HEK293 (cell line): ENCODE results near the gene PLCD4.

Source experiments
- CTCF ChIA-PET: fragments of 350-600 bp; formaldehyde crosslinking; extraction: SDS; loops from one replicate; lab custom pipeline; 2021; ENCODE audit warnings: antibody characterized with exemption; lab: Yijun Ruan, JAX
- POLR2A ChIA-PET: fragments of 300-600 bp; formaldehyde crosslinking; extraction: SDS; loops from one replicate; lab custom pipeline; 2020; ENCODE audit warnings: antibody characterized with exemption, inconsistent platforms; lab: Yijun Ruan, JAX
- H3K27ac ChIP-seq: fragments of 200-500 bp; sonication (Bioruptor generic); 2 replicates; pipeline ENCODE4 v1.5.1; 2014; ENCODE audit warnings: low read depth, low read length, control low read depth, inconsistent platforms; ENCODE audit errors: extremely low read depth
- H3K36me3 ChIP-seq, 2 experiments: fragments of 200-500 bp in 1 of 2; sonication (Bioruptor generic) in 1 of 2; 1 replicate in 1 of 2; 2 replicates in 1 of 2; pipeline ENCODE4 v1.5.1; 2014 to 2017; ENCODE audit warnings: inconsistent platforms in 2 of 2, low read length in 2 of 2; ENCODE audit not compliant: control insufficient read depth in 2 of 2, insufficient read depth in 1 of 2
- H3K4me1 ChIP-seq: fragments of 200-500 bp; sonication (Bioruptor generic); 2 replicates; pipeline ENCODE4 v1.5.1; 2014; ENCODE audit warnings: mild to moderate bottlenecking, low read length, inconsistent platforms; ENCODE audit not compliant: control insufficient read depth, insufficient read depth
- H3K4me3 ChIP-seq: 2 replicates; pipeline ENCODE4 v1.5.1; 2011; ENCODE audit warnings: low read depth, mild to moderate bottlenecking, control low read depth, low read length, moderate library complexity
- H3K9me3 ChIP-seq: fragments of 200-500 bp; sonication (Bioruptor generic); 2 replicates; pipeline ENCODE4 v1.5.1; 2014; ENCODE audit warnings: low read depth, low read length, inconsistent platforms; ENCODE audit not compliant: control insufficient read depth, insufficient read depth
- KLF10 ChIP-seq: fragments of 450-650 bp; IDR thresholded peaks from 2 replicates; pipeline ENCODE4 v1.5.1; 2018; ENCODE audit warnings: missing biosample characterization, mild to moderate bottlenecking, missing genetic modification characterization
- MEIS1 ChIP-seq: sonication (generic); formaldehyde crosslinking; IDR thresholded peaks from 2 replicates; pipeline ENCODE4 v1.8.1; 2022; ENCODE audit warnings: missing genetic modification reagents, mild to moderate bottlenecking, borderline replicate concordance
- MYNN ChIP-seq: fragments of 450-650 bp; formaldehyde crosslinking; IDR thresholded peaks from 2 replicates; pipeline ENCODE4 v1.5.1; 2016; ENCODE audit warnings: missing biosample characterization, missing genetic modification characterization, borderline replicate concordance
- SP2 ChIP-seq: fragments of 450-650 bp; formaldehyde crosslinking; IDR thresholded peaks from 2 replicates; pipeline ENCODE4 v1.5.1; 2016; ENCODE audit warnings: missing biosample characterization, missing genetic modification characterization
- ZBTB26 ChIP-seq: fragments of 450-650 bp; formaldehyde crosslinking; optimal IDR thresholded peaks from 2 replicates; pipeline ENCODE3; 2016; ENCODE audit warnings: missing biosample characterization, mild to moderate bottlenecking, missing genetic modification characterization
- ZIC2 ChIP-seq: fragments of 450-650 bp; formaldehyde crosslinking; IDR thresholded peaks from 2 replicates; pipeline ENCODE4 v1.5.1; 2016; ENCODE audit warnings: missing biosample characterization, missing genetic modification characterization
- ZNF140 ChIP-seq: fragments of 450-650 bp; formaldehyde crosslinking; IDR thresholded peaks from 2 replicates; pipeline ENCODE4 v1.5.1; 2016; ENCODE audit warnings: missing biosample characterization, missing genetic modification characterization
- ZNF18 ChIP-seq: fragments of 450-650 bp; formaldehyde crosslinking; IDR thresholded peaks from 2 replicates; pipeline ENCODE4 v1.5.1; 2016; ENCODE audit warnings: missing biosample characterization, missing genetic modification characterization
- ZNF292 ChIP-seq: fragments of 450-650 bp; formaldehyde crosslinking; IDR thresholded peaks from 2 replicates; pipeline ENCODE4 v1.5.1; 2016; ENCODE audit warnings: low read depth, missing biosample characterization, missing genetic modification characterization, borderline replicate concordance
- ZNF391 ChIP-seq: fragments of 450-650 bp; formaldehyde crosslinking; IDR thresholded peaks from 2 replicates; pipeline ENCODE4 v1.5.1; 2016; ENCODE audit warnings: low read depth, missing biosample characterization, missing genetic modification characterization, borderline replicate concordance
- ZNF423 ChIP-seq: fragments of 450-650 bp; formaldehyde crosslinking; IDR thresholded peaks from 2 replicates; pipeline ENCODE4 v1.5.1; 2016; ENCODE audit warnings: missing biosample characterization, missing genetic modification characterization
- ZNF571 ChIP-seq: fragments of 450-650 bp; formaldehyde crosslinking; IDR thresholded peaks from 2 replicates; pipeline ENCODE4 v1.5.0; 2017; ENCODE audit warnings: missing biosample characterization, missing genetic modification characterization
- ZNF624 ChIP-seq: fragments of 450-650 bp; formaldehyde crosslinking; IDR thresholded peaks from 2 replicates; pipeline ENCODE4 v1.5.1; 2017; ENCODE audit warnings: missing biosample characterization, missing genetic modification characterization
- ZNF768 ChIP-seq: fragments of 450-650 bp; formaldehyde crosslinking; IDR thresholded peaks from 2 replicates; pipeline ENCODE4 v1.5.1; 2018; ENCODE audit warnings: missing biosample characterization, mild to moderate bottlenecking, missing genetic modification characterization
- ZNF777 ChIP-seq: fragments of 450-650 bp; formaldehyde crosslinking; IDR thresholded peaks from 2 replicates; pipeline ENCODE4 v1.5.1; 2017; ENCODE audit warnings: missing biosample characterization, missing genetic modification characterization, borderline replicate concordance
- TF ChIP-seq, protein P1 (sequence below): fragments of 450-650 bp; formaldehyde crosslinking; IDR thresholded peaks from 2 replicates; pipeline ENCODE4 v1.5.1; 2016; ENCODE audit warnings: missing biosample characterization, missing genetic modification characterization
- TF ChIP-seq, protein P2 (sequence below): fragments of 450-650 bp; formaldehyde crosslinking; IDR thresholded peaks from 2 replicates; pipeline ENCODE4 v1.5.1; 2016; ENCODE audit warnings: missing biosample characterization, missing genetic modification characterization
- TF ChIP-seq, protein P3 (sequence below): IDR thresholded peaks from 2 replicates; pipeline ENCODE4 v1.6.1; 2011; ENCODE audit warnings: mild to moderate bottlenecking, low read depth, low read length, borderline replicate concordance
- TF ChIP-seq, protein P4 (sequence below): sonication (generic); formaldehyde crosslinking; IDR thresholded peaks from 2 replicates; pipeline ENCODE4 v1.8.1; 2022; ENCODE audit warnings: mild to moderate bottlenecking, moderate library complexity, missing genetic modification reagents
- TF ChIP-seq, protein P5 (sequence below): fragments of 450-650 bp; formaldehyde crosslinking; IDR thresholded peaks from 2 replicates; pipeline ENCODE4 v1.5.1; 2016; ENCODE audit warnings: missing biosample characterization, missing genetic modification characterization

The PLCD4 gene

GRCh38 chr2:218607436-218608115 lies at the start of gene PLCD4:
PLCD4 (plus strand) TSS chr2:218607899; CDS start chr2:218615740, 7,841 bp downstream.
- TF ChIP-seq ZNF292 (no peak), ZNF18 (tag by site-specific recombination) (no peak), ZNF768 (no peak), ZBTB26 (no peak), MYNN (tag by site-specific recombination) (no peak), ZNF777 (tag by site-specific recombination) (no peak), ZNF140 (tag by site-specific recombination) (no peak)
- TF ChIP-seq, protein P1, sequence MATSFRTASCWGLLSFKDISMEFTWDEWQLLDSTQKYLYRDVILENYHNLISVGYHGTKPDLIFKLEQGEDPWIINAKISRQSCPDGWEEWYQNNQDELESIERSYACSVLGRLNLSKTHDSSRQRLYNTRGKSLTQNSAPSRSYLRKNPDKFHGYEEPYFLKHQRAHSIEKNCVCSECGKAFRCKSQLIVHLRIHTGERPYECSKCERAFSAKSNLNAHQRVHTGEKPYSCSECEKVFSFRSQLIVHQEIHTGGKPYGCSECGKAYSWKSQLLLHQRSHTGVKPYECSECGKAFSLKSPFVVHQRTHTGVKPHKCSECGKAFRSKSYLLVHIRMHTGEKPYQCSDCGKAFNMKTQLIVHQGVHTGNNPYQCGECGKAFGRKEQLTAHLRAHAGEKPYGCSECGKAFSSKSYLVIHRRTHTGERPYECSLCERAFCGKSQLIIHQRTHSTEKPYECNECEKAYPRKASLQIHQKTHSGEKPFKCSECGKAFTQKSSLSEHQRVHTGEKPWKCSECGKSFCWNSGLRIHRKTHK (tag by site-specific recombination), result no peak
- TF ChIP-seq, protein P2, sequence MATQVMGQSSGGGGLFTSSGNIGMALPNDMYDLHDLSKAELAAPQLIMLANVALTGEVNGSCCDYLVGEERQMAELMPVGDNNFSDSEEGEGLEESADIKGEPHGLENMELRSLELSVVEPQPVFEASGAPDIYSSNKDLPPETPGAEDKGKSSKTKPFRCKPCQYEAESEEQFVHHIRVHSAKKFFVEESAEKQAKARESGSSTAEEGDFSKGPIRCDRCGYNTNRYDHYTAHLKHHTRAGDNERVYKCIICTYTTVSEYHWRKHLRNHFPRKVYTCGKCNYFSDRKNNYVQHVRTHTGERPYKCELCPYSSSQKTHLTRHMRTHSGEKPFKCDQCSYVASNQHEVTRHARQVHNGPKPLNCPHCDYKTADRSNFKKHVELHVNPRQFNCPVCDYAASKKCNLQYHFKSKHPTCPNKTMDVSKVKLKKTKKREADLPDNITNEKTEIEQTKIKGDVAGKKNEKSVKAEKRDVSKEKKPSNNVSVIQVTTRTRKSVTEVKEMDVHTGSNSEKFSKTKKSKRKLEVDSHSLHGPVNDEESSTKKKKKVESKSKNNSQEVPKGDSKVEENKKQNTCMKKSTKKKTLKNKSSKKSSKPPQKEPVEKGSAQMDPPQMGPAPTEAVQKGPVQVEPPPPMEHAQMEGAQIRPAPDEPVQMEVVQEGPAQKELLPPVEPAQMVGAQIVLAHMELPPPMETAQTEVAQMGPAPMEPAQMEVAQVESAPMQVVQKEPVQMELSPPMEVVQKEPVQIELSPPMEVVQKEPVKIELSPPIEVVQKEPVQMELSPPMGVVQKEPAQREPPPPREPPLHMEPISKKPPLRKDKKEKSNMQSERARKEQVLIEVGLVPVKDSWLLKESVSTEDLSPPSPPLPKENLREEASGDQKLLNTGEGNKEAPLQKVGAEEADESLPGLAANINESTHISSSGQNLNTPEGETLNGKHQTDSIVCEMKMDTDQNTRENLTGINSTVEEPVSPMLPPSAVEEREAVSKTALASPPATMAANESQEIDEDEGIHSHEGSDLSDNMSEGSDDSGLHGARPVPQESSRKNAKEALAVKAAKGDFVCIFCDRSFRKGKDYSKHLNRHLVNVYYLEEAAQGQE, result no peak
- ChIA-PET CTCF (interaction anchor here (0.6 to 1.3 kb wide), 8 partner anchors 9 to 690 kb away, joined by 3 to 5 read pairs (median 3); no protein-coding TSS in a partner anchor), POLR2A (interaction anchor here (0.6 to 1.2 kb wide), 3 partner anchors 9 to 64 kb away, joined by 3 to 5 read pairs (median 4); partner anchors contain the start of genes RNF25, STK36 and USP37)
- no peak within 1 kb of the TSS; the same call in 1 of the 2 replicates for H3K4me3 ChIP-seq
- H3K27ac ChIP-seq, result no peak within 1 kb of the TSS
- H3K4me1 ChIP-seq, result no peaks in the 10 kb centered on the region
- no peaks in the 10 kb centered on the region for H3K36me3 ChIP-seq
- H3K9me3 ChIP-seq, result no peaks in the 10 kb centered on the region

- H3K36me3 ChIP-seq, result peaks cover 61 to 84% of the 10 kb centered on the region in 2 experiments
- ChIA-PET POLR2A (no interaction called here), CTCF (no interaction called here)
- H3K9me3 ChIP-seq, result no peaks in the 10 kb centered on the region
- H3K4me1 ChIP-seq, result no peaks in the 10 kb centered on the region
- H3K27ac ChIP-seq, result no peak overlapping the region
- H3K4me3 ChIP-seq, result no peak overlapping the region
- TF ChIP-seq MEIS1 (CRISPR knock-in tag) (no peak), KLF10 (tag by site-specific recombination) (no peak), ZNF571 (tag by site-specific recombination) (no peak), SP2 (tag by site-specific recombination) (no peak), ZIC2 (tag by site-specific recombination) (no peak), ZNF391 (no peak), ZNF423 (tag by site-specific recombination) (no peak), ZNF624 (tag by site-specific recombination) (no peak)
- TF ChIP-seq, protein P3, sequence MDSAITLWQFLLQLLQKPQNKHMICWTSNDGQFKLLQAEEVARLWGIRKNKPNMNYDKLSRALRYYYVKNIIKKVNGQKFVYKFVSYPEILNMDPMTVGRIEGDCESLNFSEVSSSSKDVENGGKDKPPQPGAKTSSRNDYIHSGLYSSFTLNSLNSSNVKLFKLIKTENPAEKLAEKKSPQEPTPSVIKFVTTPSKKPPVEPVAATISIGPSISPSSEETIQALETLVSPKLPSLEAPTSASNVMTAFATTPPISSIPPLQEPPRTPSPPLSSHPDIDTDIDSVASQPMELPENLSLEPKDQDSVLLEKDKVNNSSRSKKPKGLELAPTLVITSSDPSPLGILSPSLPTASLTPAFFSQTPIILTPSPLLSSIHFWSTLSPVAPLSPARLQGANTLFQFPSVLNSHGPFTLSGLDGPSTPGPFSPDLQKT, result no peak
- TF ChIP-seq, protein P4, sequence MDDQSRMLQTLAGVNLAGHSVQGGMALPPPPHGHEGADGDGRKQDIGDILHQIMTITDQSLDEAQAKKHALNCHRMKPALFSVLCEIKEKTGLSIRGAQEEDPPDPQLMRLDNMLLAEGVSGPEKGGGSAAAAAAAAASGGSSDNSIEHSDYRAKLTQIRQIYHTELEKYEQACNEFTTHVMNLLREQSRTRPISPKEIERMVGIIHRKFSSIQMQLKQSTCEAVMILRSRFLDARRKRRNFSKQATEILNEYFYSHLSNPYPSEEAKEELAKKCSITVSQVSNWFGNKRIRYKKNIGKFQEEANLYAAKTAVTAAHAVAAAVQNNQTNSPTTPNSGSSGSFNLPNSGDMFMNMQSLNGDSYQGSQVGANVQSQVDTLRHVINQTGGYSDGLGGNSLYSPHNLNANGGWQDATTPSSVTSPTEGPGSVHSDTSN (CRISPR knock-in tag), result no peak
- TF ChIP-seq, protein P5, sequence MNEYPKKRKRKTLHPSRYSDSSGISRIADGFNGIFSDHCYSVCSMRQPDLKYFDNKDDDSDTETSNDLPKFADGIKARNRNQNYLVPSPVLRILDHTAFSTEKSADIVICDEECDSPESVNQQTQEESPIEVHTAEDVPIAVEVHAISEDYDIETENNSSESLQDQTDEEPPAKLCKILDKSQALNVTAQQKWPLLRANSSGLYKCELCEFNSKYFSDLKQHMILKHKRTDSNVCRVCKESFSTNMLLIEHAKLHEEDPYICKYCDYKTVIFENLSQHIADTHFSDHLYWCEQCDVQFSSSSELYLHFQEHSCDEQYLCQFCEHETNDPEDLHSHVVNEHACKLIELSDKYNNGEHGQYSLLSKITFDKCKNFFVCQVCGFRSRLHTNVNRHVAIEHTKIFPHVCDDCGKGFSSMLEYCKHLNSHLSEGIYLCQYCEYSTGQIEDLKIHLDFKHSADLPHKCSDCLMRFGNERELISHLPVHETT (tag by site-specific recombination), result no peak
Measured at GRCh38 chr2:218557941-218558340, 49.8 kb upstream of the PLCD4 start.
